Tibial artery (tissue), 4 donors: ENCODE data around the gene NRCAM.

ENCODE experiments used
- DNase-seq, 2 donors: peaks; one replicate each; pipeline ENCODE4 v3.0.0-alpha.2; 2019
- H3K27ac ChIP-seq, 2 donors: fragments of 200-600 bp; sonication (generic) in 1 of 2; 1 replicate in 1 of 2; 2 replicates in 1 of 2; pipeline ENCODE4 v1.5.1; 2018 to 2019; ENCODE audit warnings: mild to moderate bottlenecking in 1 of 2
- H3K27me3 ChIP-seq, 2 donors: fragments of 200-600 bp; sonication (generic) in 1 of 2; one replicate each; pipeline versions ENCODE4 v1.5.1 to v1.6.0; 2016 to 2019
- H3K36me3 ChIP-seq, 3 donors: fragments of 200-600 bp; sonication (generic) in 2 of 3; one replicate each; pipeline ENCODE4 v1.5.1; 2016 to 2019; ENCODE audit warnings: mild to moderate bottlenecking in 2 of 3
- H3K4me1 ChIP-seq, 4 donors: fragments of 200-600 bp; sonication (generic) in 2 of 4; 1 replicate in 3 of 4; 2 replicates in 1 of 4; pipeline ENCODE4 v1.5.1; 2016 to 2019
- H3K4me3 ChIP-seq, 2 donors: fragments of 200-600 bp; sonication (generic) in 1 of 2; 1 replicate in 1 of 2; 2 replicates in 1 of 2; pipeline ENCODE4 v1.5.1; 2018 to 2019; ENCODE audit warnings: mild to moderate bottlenecking in 2 of 2
- H3K9me3 ChIP-seq, 3 donors: fragments of 200-600 bp; sonication (generic) in 1 of 3; one replicate each; pipeline ENCODE4 v1.5.1; 2016 to 2019
- intact Hi-C: fragments of 100-400 bp; cut with DNase I; formaldehyde crosslinking; loops from one replicate; pipeline ENCODE4 v1.15.0; 2023; ENCODE audit warnings: low total_unique reads
- TF ChIP-seq, protein P1 (sequence below), 2 experiments: fragments of 200-600 bp in 1 of 2; fragments of 450-650 bp in 1 of 2; IDR thresholded peaks; one replicate each; pipeline ENCODE4 v1.5.1; 2017 to 2019; ENCODE audit warnings: antibody characterized with exemption in 2 of 2, mild to moderate bottlenecking in 1 of 2, moderate library complexity in 1 of 2

The NRCAM gene

DNA sequence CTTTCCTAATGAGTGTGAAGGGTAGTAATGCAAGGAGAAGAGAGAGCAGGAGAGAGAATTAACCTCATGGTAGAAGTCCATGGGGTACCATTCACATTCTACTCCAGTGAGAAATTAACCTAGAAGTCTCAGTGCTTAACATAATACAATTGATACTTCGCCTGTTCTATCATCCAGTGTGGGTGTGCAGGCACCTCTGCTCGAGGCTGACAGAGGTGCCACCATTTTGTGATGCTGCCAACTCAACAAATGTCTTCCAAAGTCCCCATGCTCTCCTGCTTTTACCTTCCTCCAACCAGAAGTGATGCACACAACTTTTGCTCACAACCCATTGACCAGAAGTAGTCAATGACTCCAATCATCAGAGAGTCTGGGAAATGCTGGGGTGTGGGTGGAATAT lies 207.8 kb downstream of the NRCAM start:
- H3K27ac ChIP-seq, result no peak overlapping the region
- intact Hi-C loops, result no loop called here
- H3K27me3 ChIP-seq, result no peaks in the 10 kb centered on the region
- TF ChIP-seq, protein P1, sequence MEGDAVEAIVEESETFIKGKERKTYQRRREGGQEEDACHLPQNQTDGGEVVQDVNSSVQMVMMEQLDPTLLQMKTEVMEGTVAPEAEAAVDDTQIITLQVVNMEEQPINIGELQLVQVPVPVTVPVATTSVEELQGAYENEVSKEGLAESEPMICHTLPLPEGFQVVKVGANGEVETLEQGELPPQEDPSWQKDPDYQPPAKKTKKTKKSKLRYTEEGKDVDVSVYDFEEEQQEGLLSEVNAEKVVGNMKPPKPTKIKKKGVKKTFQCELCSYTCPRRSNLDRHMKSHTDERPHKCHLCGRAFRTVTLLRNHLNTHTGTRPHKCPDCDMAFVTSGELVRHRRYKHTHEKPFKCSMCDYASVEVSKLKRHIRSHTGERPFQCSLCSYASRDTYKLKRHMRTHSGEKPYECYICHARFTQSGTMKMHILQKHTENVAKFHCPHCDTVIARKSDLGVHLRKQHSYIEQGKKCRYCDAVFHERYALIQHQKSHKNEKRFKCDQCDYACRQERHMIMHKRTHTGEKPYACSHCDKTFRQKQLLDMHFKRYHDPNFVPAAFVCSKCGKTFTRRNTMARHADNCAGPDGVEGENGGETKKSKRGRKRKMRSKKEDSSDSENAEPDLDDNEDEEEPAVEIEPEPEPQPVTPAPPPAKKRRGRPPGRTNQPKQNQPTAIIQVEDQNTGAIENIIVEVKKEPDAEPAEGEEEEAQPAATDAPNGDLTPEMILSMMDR (IDR thresholded peaks at IDR 0.05), result no peak
- DNase-seq, result no peak
- no peak overlapping the region for H3K4me3 ChIP-seq
- H3K9me3 ChIP-seq, result no peaks in the 10 kb centered on the region
- H3K36me3 ChIP-seq, result no peaks in the 10 kb centered on the region
- H3K4me1 ChIP-seq, result no peaks in the 10 kb centered on the region

DNA sequence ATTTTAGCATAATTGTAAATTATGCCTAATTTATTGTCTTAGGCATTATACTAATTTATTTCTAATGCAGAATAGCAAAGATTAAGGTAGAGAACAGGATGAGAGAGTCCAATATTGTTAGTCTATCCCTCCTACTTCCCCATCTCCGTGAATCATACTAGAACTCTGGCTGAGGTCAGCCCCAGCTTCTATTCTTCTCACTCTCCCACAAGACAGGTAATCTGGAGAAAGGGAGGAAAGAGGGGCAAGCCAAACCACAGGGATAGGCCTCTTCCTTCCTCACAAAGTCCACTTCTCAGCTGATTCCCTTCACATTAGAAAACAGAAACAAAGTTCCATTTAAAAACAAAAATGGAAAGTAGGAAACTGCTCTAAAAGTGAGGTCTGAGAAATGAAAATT lies 208.6 kb downstream of the NRCAM start:
- Histone ChIP-seq H3K27ac (no peak overlapping the region), H3K4me1 (no peaks in the 10 kb centered on the region), H3K9me3 (no peaks in the 10 kb centered on the region), H3K4me3 (no peak overlapping the region), H3K36me3 (no peaks in the 10 kb centered on the region), H3K27me3 (no peaks in the 10 kb centered on the region)
- intact Hi-C loops, result no loop called here
- DNase-seq, result no peak
- TF ChIP-seq, protein P1 (IDR thresholded peaks at IDR 0.05), result no peak

DNA sequence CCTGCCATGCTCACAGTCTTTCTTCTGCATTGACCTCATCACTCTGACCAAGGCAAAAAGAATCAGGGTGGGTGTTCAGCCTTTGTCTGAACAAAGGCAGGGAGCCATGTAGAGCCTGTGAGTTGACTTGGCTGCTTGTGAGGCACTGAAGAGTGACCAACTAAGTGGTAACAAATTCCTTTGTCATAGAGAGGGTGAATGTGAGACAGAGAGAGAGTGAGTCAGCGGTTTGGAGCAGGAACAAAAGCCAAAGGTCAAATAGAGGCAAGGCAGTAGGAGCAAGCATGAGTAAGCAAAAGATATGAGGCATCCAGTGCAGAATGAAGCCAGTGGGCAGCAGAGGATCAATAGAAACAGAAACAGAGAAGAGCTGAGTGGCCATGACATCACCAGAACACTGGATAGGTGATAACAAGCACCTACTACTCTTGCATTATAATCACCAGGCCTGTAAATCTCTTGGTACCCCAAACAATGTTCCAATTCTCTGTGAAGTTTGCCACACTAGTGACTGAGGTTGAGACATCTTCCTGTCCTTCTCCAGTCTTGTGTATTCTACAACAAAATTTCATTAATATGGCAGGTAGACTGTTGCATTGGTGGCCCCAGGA lies 209.9 kb downstream of the NRCAM start:
- H3K27ac ChIP-seq, result no peak overlapping the region
- TF ChIP-seq, protein P1 (IDR thresholded peaks at IDR 0.05), result no peak
- H3K9me3 ChIP-seq, result no peaks in the 10 kb centered on the region
- intact Hi-C loops, result no loop called here
- no peak overlapping the region for H3K4me3 ChIP-seq
- H3K36me3 ChIP-seq, result no peaks in the 10 kb centered on the region
- no peaks in the 10 kb centered on the region for H3K4me1 ChIP-seq
- H3K27me3 ChIP-seq, result no peaks in the 10 kb centered on the region
- no peak for DNase-seq

DNA sequence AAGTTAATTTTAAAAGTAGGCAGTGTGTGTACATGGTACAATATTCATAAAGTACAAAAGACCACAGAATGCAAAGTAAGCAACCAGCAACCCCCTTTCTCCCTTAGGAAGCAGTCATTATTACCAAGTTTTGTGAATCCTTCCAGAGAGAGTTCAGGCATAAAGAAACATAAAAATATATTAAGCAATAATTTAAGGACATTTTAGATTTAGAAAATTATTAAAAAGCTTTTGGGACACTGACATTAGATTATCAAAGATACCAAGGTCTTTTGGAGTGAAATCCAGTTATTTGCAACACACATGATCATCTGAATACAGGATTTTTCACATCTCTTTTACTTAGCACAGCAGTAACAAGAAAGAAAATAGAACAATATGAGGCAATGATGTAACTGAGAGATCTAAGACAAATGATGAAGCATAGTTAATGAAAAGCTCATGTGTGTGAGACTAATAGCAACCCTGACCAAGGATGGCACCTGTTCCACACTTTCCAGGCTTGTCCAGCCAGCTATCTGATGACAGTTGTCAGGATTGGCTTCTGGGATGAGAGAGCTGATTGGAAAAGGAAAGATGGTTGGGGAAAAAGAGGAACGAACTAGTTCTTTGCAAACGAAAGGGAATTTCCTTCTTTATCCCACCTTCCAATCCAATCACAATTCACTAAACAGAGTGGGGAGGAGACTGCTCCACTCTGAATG lies 210.6 kb downstream of the NRCAM start:
- H3K27ac ChIP-seq, result no peak overlapping the region
- TF ChIP-seq, protein P1 (IDR thresholded peaks at IDR 0.05), result no peak

DNA sequence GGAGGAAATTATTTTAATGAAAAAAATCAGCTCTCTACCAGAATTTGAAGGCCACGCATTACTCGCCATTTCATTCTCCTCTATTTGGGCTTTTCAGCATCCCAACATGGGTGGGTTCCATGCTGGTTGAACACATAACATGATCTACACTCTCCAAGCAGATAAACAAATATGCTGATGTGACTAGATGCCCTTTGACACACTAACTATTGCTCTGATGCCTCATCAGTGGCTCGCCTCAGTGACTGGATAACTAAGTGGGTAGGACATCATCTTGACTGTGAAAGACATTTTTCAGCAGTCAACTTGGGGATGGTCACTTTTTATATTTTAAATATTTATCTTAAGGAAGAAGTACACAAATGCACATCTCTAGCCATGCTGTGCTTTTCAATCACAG lies 212.1 kb downstream of the NRCAM start:
- no peak for DNase-seq
- no peak overlapping the region for H3K4me3 ChIP-seq
- no peaks in the 10 kb centered on the region for H3K9me3 ChIP-seq
- TF ChIP-seq, protein P1 (IDR thresholded peaks at IDR 0.05), result no peak
- intact Hi-C loops, result no loop called here
- no peak overlapping the region for H3K27ac ChIP-seq
- no peaks in the 10 kb centered on the region for H3K4me1 ChIP-seq
- H3K36me3 ChIP-seq, result no peaks in the 10 kb centered on the region
- no peaks in the 10 kb centered on the region for H3K27me3 ChIP-seq

More for the DNA sequence above, 210.6 kb downstream of the NRCAM start:
- H3K4me3 ChIP-seq, result no peak overlapping the region
- no peaks in the 10 kb centered on the region for H3K36me3 ChIP-seq
- H3K4me1 ChIP-seq, result no peaks in the 10 kb centered on the region
- H3K27me3 ChIP-seq, result no peaks in the 10 kb centered on the region
- H3K9me3 ChIP-seq, result no peaks in the 10 kb centered on the region
- intact Hi-C loops, result no loop called here
- DNase-seq, result no peak
